Measurements from ENCODE around the gene BDH1. TPM values are rescaled to one million over a fixed set of nuclear protein-coding genes. Genes with fewer than 3 reads are reported as not detected.

The BDH1 gene
- total RNA-seq, 1 donor from 2014 or later, result 146 TPM

GRCh38 chr3:197468167-197468566 lies 87.6 kb downstream of the BDH1 start:
- no peaks in the 10 kb centered on the region for H3K36me3 Mint-ChIP-seq (ENCODE audit: low read depth)
- H3K9me3 Mint-ChIP-seq, result no peaks in the 10 kb centered on the region
- H3K27me3 Mint-ChIP-seq (ENCODE audit: low read depth), result peaks cover 36% of the 10 kb centered on the region
- no peak overlapping the region for H3K27ac Mint-ChIP-seq
- DNase-seq (ENCODE audit: low spot score), result no peak
- H3K4me3 Mint-ChIP-seq (ENCODE audit: low read depth), result no peak overlapping the region
- intact Hi-C loops (cut with micrococcal nuclease), result no loop called here
- peaks cover 23% of the 10 kb centered on the region for H3K4me1 Mint-ChIP-seq (ENCODE audit: low read depth)

- peaks cover 25% of the 10 kb centered on the region for H3K4me1 Mint-ChIP-seq (ENCODE audit: low read depth)
- H3K27me3 Mint-ChIP-seq (ENCODE audit: low read depth), result peaks cover 36% of the 10 kb centered on the region
- H3K4me3 Mint-ChIP-seq (ENCODE audit: low read depth), result no peak overlapping the region
- no peaks in the 10 kb centered on the region for H3K9me3 Mint-ChIP-seq
- H3K27ac Mint-ChIP-seq, result no peak overlapping the region
- H3K36me3 Mint-ChIP-seq (ENCODE audit: low read depth), result no peaks in the 10 kb centered on the region
- intact Hi-C loops (cut with micrococcal nuclease), result no loop called here
- DNase-seq (ENCODE audit: low spot score), result no peak
These were observed 89.0 kb downstream of the BDH1 start for GRCh38 chr3:197466586-197467399.

- Mint-ChIP-seq H3K27me3 (ENCODE audit: low read depth) (peaks cover 36% of the 10 kb centered on the region), H3K4me1 (ENCODE audit: low read depth) (peaks cover 25% of the 10 kb centered on the region), H3K36me3 (ENCODE audit: low read depth) (no peaks in the 10 kb centered on the region), H3K27ac (no peak overlapping the region), H3K9me3 (no peaks in the 10 kb centered on the region), H3K4me3 (ENCODE audit: low read depth) (no peak overlapping the region)
- DNase-seq (ENCODE audit: low spot score), result no peak
- intact Hi-C loops (cut with micrococcal nuclease), result no loop called here
These were observed 89.7 kb downstream of the BDH1 start for GRCh38 chr3:197465996-197466549.

GRCh38 chr3:197465197-197465995 lies 90.4 kb downstream of the BDH1 start:
- H3K27ac Mint-ChIP-seq, result no peak overlapping the region
- intact Hi-C loops (cut with micrococcal nuclease), result no loop called here
- H3K36me3 Mint-ChIP-seq (ENCODE audit: low read depth), result no peaks in the 10 kb centered on the region
- peaks cover 36% of the 10 kb centered on the region for H3K27me3 Mint-ChIP-seq (ENCODE audit: low read depth)
- peaks cover 25% of the 10 kb centered on the region for H3K4me1 Mint-ChIP-seq (ENCODE audit: low read depth)
- no peak for DNase-seq (ENCODE audit: low spot score)
- no peaks in the 10 kb centered on the region for H3K9me3 Mint-ChIP-seq
- no peak overlapping the region for H3K4me3 Mint-ChIP-seq (ENCODE audit: low read depth)

- H3K27ac Mint-ChIP-seq, result no peak overlapping the region
- H3K27me3 Mint-ChIP-seq (ENCODE audit: low read depth), result peaks cover 33% of the 10 kb centered on the region
- intact Hi-C loops (cut with micrococcal nuclease), result no loop called here
- H3K4me3 Mint-ChIP-seq (ENCODE audit: low read depth), result no peak overlapping the region
- no peaks in the 10 kb centered on the region for H3K36me3 Mint-ChIP-seq (ENCODE audit: low read depth)
- no peaks in the 10 kb centered on the region for H3K9me3 Mint-ChIP-seq
- no peak for DNase-seq (ENCODE audit: low spot score)
- H3K4me1 Mint-ChIP-seq (ENCODE audit: low read depth), result peaks cover 25% of the 10 kb centered on the region
These were observed 91.0 kb downstream of the BDH1 start for GRCh38 chr3:197464794-197465193.

- H3K4me1 Mint-ChIP-seq (ENCODE audit: low read depth), result peaks cover 20% of the 10 kb centered on the region
- no peaks in the 10 kb centered on the region for H3K36me3 Mint-ChIP-seq (ENCODE audit: low read depth)
- intact Hi-C loops (cut with micrococcal nuclease), result no loop called here
- DNase-seq (ENCODE audit: low spot score), result no peak
- no peaks in the 10 kb centered on the region for H3K9me3 Mint-ChIP-seq
- H3K27me3 Mint-ChIP-seq (ENCODE audit: low read depth), result peaks cover 25% of the 10 kb centered on the region
- peak overlapping the region; percentile 35 for H3K27ac Mint-ChIP-seq
- H3K4me3 Mint-ChIP-seq (ENCODE audit: low read depth), result no peak overlapping the region
These were observed 92.5 kb downstream of the BDH1 start for GRCh38 chr3:197463279-197463678.

GRCh38 chr3:197462808-197463207 lies 93.0 kb downstream of the BDH1 start:
- intact Hi-C loops (cut with micrococcal nuclease), result no loop called here

GRCh38 chr3:197460639-197461038 lies 95.1 kb downstream of the BDH1 start:
- Mint-ChIP-seq H3K27ac (no peak overlapping the region), H3K36me3 (ENCODE audit: low read depth) (no peaks in the 10 kb centered on the region), H3K4me3 (ENCODE audit: low read depth) (no peak overlapping the region), H3K9me3 (no peaks in the 10 kb centered on the region), H3K4me1 (ENCODE audit: low read depth) (peaks cover 18% of the 10 kb centered on the region), H3K27me3 (ENCODE audit: low read depth) (peaks cover 10% of the 10 kb centered on the region)
- intact Hi-C loops (cut with micrococcal nuclease), result no loop called here
- no peak for DNase-seq (ENCODE audit: low spot score)

More at GRCh38 chr3:197462808-197463207, 93.0 kb downstream of the BDH1 start:
- DNase-seq (ENCODE audit: low spot score), result no peak
- Mint-ChIP-seq H3K27me3 (ENCODE audit: low read depth) (peaks cover 21% of the 10 kb centered on the region), H3K9me3 (no peaks in the 10 kb centered on the region), H3K36me3 (ENCODE audit: low read depth) (no peaks in the 10 kb centered on the region), H3K4me1 (ENCODE audit: low read depth) (peaks cover 20% of the 10 kb centered on the region), H3K27ac (no peak overlapping the region), H3K4me3 (ENCODE audit: low read depth) (no peak overlapping the region)

- Mint-ChIP-seq H3K4me3 (ENCODE audit: low read depth) (no peak overlapping the region), H3K27ac (no peak overlapping the region), H3K36me3 (ENCODE audit: low read depth) (no peaks in the 10 kb centered on the region), H3K9me3 (no peaks in the 10 kb centered on the region), H3K27me3 (ENCODE audit: low read depth) (peaks cover 17% of the 10 kb centered on the region), H3K4me1 (ENCODE audit: low read depth) (peaks cover 21% of the 10 kb centered on the region)
- intact Hi-C loops (cut with micrococcal nuclease), result no loop called here
- DNase-seq (ENCODE audit: low spot score), result no peak
These were observed 95.8 kb downstream of the BDH1 start for GRCh38 chr3:197460002-197460401.

Other genes starting within 250 kb of the BDH1 start
- 41.7 and 43.6 TPM in 2 replicates for gene RUBCN, start 180.9 kb upstream of the BDH1 start, total RNA-seq
- gene FYTTD1, start 193.9 kb upstream of the BDH1 start, total RNA-seq, result 57.5 and 63.0 TPM in 2 replicates
- gene LRCH3, start 235.3 kb upstream of the BDH1 start, total RNA-seq, result 57.0 and 64.1 TPM in 2 replicates